Astrocyte (in vitro differentiated cells and primary cell): ENCODE measurements around the gene IP6K1.

Source experiments
- CTCF ChIP-seq: IDR thresholded peaks from 2 replicates; pipeline ENCODE4 v1.5.1; 2011; ENCODE audit warnings: low read depth, mild to moderate bottlenecking, inconsistent platforms, low read length, moderate library complexity; ENCODE audit not compliant: insufficient read depth
- EZH2 ChIP-seq: IDR thresholded peaks from 2 replicates; pipeline ENCODE4 v1.6.1; 2012; ENCODE audit warnings: mild to moderate bottlenecking, low read length, inconsistent platforms; ENCODE audit not compliant: insufficient read depth

- TF ChIP-seq CTCF: no peak
- TF ChIP-seq EZH2: no peak
Measured at GRCh38 chr3:49759226-49759625, 27.1 kb downstream of the IP6K1 start.
